Neural progenitor cell (in vitro differentiated cells): ENCODE data around the gene HBZ.
A peak's percentile ranks its signal among the peaks of the same experiment; 100 is the strongest.

Experiments
- CTCF ChIP-seq: fragments of 200-600 bp; sonication (generic); IDR thresholded peaks from 2 replicates; pipeline ENCODE4 v1.5.1; 2017; ENCODE audit warnings: antibody characterized with exemption, mild to moderate bottlenecking
- EZH2phosphoT487 ChIP-seq: fragments of 200-600 bp; sonication (generic); IDR thresholded peaks from 2 replicates; pipeline ENCODE4 v1.6.1; 2017; ENCODE audit warnings: antibody characterized with exemption

- TF ChIP-seq CTCF = no peak
- TF ChIP-seq EZH2phosphoT487 = peak; percentile 41
Measured at GRCh38 chr16:169014-169413, 16.6 kb downstream of the HBZ start.
